GM19193 (cell line): ENCODE results near the gene CRYGS.

Experiments used
- POLR2A ChIP-seq: IDR thresholded peaks from 4 replicates; pipeline ENCODE4 v1.6.1; 2011; ENCODE audit not compliant: insufficient read depth, insufficient read length; ENCODE audit errors: extremely low read depth

The CRYGS gene

GRCh38 chr3:186511245-186511644 is 32.9 kb downstream of the CRYGS start:
- no peak for TF ChIP-seq POLR2A

- no peak for TF ChIP-seq POLR2A
Measured at GRCh38 chr3:186510374-186511079, 33.7 kb downstream of the CRYGS start.

GRCh38 chr3:186509423-186509822 is 34.8 kb downstream of the CRYGS start:
- TF ChIP-seq POLR2A = no peak

- TF ChIP-seq POLR2A = no peak
Measured at GRCh38 chr3:186506857-186507256, 37.3 kb downstream of the CRYGS start.

GRCh38 chr3:186506191-186506739 is 37.9 kb downstream of the CRYGS start:
- TF ChIP-seq POLR2A = no peak

DNA sequence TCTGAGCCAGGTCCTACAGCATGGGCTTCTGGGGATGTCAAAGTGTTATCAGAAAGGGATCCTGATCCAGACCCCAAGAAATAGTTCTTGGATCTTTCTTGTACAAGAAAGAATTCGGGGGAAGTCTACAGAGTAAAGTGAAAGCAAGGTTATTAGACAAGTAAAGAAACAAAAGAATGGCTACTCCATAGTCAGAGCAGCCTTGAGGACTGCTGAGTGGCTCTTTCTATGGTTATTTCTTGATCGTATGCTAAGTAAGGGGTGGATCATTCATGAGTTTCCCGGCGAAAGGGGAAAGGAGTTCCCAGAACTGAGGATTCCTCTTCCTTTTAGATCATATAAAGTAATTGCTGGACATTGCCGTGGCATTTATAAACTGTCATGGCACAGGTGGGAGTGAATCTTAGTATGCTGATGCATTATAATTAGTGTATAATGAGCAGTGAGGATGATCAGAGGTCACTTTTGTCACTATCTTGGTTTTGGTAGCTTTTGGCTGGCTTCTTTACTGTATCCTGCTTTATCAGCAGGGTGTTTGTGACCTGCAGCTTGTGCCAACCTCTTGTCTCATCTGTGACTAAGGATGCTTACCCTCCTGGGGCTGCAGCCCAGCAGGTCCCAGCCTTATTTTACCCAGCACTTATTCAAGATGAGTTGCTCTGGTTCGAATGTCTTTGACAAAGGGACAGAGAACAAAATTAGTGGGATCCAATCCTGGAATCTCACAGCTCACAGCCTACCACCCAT is 41.0 kb downstream of the CRYGS start:
- TF ChIP-seq POLR2A = no peak

DNA sequence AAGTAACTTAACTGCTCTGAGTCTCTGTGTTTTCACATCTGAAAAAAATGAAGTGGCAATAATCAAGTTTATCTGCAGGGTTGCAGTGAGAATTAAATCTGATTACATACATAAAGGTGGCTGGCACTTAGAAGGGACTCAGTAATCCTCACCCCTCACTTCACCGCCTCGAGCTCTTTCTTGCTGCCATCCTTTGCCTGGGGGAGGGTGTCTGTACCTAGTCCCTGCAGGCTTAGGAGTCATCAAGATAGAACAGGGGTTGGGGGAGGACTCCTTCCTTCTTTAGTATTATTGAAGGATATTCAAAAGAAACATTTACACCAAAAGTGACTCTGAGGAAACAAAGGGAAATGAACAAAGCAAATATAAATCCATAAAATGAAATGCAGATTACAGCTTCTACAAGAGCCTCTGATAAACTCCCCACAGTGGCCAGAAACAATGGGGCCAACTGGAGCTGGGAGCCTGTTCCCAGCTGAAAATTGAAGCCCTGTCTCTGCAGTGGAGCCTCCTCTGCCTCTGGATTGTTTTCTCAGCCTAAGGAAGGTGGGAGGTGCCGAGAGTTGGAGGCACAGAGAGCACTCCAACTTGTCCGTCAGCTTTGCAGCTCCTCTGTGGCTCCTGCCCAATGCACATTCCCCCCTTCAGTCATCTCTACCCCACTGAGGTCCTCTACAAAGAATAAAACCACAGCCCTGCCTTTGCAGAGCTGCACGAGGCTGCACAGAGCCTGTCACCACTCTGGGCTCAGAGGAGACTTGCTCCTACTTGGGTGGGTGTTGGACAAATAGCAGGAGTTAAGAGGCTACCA is 41.8 kb downstream of the CRYGS start:
- TF ChIP-seq POLR2A = no peak

DNA sequence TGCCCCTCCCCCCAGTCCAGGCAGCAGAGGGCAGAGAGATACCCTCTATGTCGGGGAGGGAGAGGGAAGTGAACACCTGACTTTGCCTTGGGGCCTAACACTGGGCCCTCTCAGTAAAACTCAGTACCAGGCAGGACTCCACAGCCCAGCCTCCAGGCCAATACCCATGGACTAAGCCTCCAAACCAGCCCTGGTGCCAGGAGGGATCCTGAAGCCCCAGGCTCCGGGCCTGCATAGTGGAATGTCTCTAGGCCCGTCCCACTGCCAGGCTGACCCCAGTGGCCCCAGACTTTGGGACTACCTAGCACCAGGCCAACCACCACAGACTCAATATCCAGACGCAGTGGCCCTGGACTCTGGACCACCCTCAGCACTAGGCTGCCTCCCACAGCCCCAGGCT is 46.6 kb downstream of the CRYGS start:
- no peak for TF ChIP-seq POLR2A

DNA sequence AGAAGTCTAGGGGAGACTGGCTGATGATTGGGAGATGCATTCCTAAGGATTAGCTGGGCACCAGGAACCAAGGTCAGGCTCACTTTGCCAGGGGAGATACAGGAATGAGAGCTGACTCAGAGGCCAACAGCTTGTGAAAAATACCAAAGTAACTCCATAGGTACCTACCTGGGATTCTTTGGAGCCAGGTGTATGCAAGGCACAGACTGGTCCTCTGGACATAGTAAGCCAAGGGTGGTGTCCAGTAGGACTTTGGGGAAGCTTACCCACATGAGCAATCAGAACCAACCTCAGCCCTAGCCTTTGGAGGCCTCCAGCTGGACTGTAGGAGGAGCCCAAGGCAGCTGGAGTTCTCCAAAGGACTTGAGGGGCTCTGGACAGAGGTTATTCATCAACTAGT is 47.5 kb downstream of the CRYGS start:
- no peak for TF ChIP-seq POLR2A

- no peak for TF ChIP-seq POLR2A
Measured at GRCh38 chr3:186496016-186496415, 48.2 kb downstream of the CRYGS start.

- TF ChIP-seq POLR2A = no peak
Measured at GRCh38 chr3:186493525-186494255, 50.5 kb downstream of the CRYGS start.

DNA sequence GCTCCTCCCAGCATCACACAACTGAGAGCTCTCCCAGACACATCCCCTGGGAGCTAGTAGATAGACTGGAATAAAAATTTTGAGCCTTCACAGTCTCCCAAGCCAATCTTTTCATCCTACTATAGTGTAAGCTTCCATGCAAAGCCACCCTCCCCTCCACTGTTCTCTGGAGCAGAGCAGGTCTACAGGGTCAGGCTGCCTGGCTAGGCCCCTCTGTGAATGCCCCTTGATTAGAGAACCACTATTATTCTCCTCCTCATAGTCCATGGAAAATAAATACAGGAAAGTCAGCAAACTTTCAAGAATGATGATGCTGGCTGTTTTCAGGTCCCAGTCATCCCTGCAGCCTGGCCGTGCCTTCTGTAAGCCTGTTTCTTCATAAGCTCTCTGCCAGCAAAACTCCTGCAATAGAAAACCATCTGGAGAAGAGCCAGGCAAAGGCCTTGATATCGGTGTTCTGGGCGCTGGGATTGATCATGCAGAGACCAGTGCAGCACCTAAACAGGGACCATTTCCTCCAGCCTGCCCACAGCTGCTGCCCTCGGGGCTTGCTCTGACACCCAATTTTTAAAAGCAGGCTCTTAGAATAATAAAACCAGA is 51.7 kb downstream of the CRYGS start:
- TF ChIP-seq POLR2A = no peak

- no peak for TF ChIP-seq POLR2A
Measured at GRCh38 chr3:186489507-186489906, 54.7 kb downstream of the CRYGS start.
